ENCODE data around the gene GPA33.

Gene GPA33

GRCh38 chr1:167135281-167135840 is 45.2 kb upstream of the GPA33 start:
- DNase-seq (ENCODE audit: extremely low read depth, low read depth) = no peak
- TF ChIP-seq CTCF (IDR thresholded peaks at IDR 0.05; ENCODE audit: low read depth, low read length, missing control alignments) = no peak
- H3K4me3 ChIP-seq (replicated peaks; ENCODE audit: low read depth, low read length) = no peak overlapping the region

- no peak overlapping the region for H3K4me3 ChIP-seq (replicated peaks; ENCODE audit: low read depth, low read length)
- no peak for DNase-seq (ENCODE audit: extremely low read depth, low read depth)
- no peak for TF ChIP-seq CTCF (IDR thresholded peaks at IDR 0.05; ENCODE audit: low read depth, low read length, missing control alignments)
Observed at GRCh38 chr1:167132301-167133010, 42.3 kb upstream of the GPA33 start.

GRCh38 chr1:167130829-167131510 is 40.8 kb upstream of the GPA33 start:
- DNase-seq (ENCODE audit: extremely low read depth, low read depth) = no peak
- H3K4me3 ChIP-seq (replicated peaks; ENCODE audit: low read depth, low read length) = no peak overlapping the region
- no peak for TF ChIP-seq CTCF (IDR thresholded peaks at IDR 0.05; ENCODE audit: low read depth, low read length, missing control alignments)

GRCh38 chr1:167128261-167129227 is 38.4 kb upstream of the GPA33 start:
- no peak overlapping the region for H3K4me3 ChIP-seq (replicated peaks; ENCODE audit: low read depth, low read length)
- no peak for DNase-seq (ENCODE audit: extremely low read depth, low read depth)
- TF ChIP-seq CTCF (IDR thresholded peaks at IDR 0.05; ENCODE audit: low read depth, low read length, missing control alignments) = no peak

- DNase-seq (ENCODE audit: extremely low read depth, low read depth) = no peak
- H3K4me3 ChIP-seq (replicated peaks; ENCODE audit: low read depth, low read length) = no peak overlapping the region
- no peak for TF ChIP-seq CTCF (IDR thresholded peaks at IDR 0.05; ENCODE audit: low read depth, low read length, missing control alignments)
Observed at GRCh38 chr1:167127661-167128060, 37.5 kb upstream of the GPA33 start.

- DNase-seq (ENCODE audit: extremely low read depth, low read depth) = no peak
- no peak for TF ChIP-seq CTCF (IDR thresholded peaks at IDR 0.05; ENCODE audit: low read depth, low read length, missing control alignments)
- H3K4me3 ChIP-seq (replicated peaks; ENCODE audit: low read depth, low read length) = no peak overlapping the region
Observed at GRCh38 chr1:167127236-167127635, 37.1 kb upstream of the GPA33 start.
